HL-60/S4 treated with phorbol 12-myristate 13-acetate at 8.2 ng/mL for 4 days and 3 days (cell line): ENCODE results near the gene ZDHHC3.

Experiments
- in situ Hi-C: fragments of 300-500 bp; cut with MboI; formaldehyde crosslinking; loops from 2 replicates; pipeline ENCODE4 v1.15.0; 2022; ENCODE audit warnings: low sequenced_read_pairs

ZDHHC3 gene

DNA sequence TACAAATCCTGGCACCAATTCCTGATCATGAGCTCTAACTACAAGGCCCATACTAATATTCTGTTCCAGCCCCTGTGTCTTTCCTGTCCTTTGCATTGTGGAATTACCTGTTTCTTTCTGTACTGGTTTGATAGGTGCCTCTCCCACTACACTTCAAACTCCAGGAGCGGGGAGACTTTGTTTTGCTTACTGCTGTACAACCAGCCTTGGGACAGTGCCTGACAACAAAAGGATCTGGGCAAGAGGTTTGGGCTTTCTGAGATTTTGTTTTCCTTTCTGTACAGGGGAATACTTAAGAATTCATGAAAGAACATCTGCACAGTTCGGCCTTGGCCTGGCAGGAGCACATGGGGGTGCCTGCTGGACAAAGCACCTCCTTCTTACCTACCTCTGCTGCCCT is 45.1 kb downstream of the ZDHHC3 start:
- in situ Hi-C loops, result no loop called here

GRCh38 chr3:44929782-44930181 is 46.2 kb downstream of the ZDHHC3 start:
- in situ Hi-C loops, result no loop called here

GRCh38 chr3:44927371-44927770 is 48.6 kb downstream of the ZDHHC3 start:
- in situ Hi-C loops, result no loop called here

DNA sequence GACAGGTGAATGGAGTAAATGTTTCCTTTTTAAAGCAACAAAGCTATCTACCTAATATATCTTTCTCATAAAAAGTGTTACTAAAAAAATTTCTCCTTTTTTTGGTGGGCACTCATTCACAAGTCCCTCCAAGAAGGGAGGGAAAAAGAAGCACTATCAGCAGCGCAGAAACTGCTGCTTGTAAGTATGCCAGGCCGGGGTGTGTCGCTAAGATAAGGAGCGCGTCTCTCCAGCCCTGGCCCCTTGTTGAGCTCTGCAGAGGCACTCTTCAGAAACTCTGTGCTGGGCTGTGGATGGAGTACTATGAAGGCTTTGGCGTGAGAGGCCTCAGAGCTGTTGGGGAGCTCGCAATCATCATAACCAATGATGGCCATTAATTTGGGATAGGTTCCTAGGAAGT is 49.1 kb downstream of the ZDHHC3 start:
- in situ Hi-C loops, result no loop called here

GRCh38 chr3:44926172-44926571 is 49.8 kb downstream of the ZDHHC3 start:
- in situ Hi-C loops, result no loop called here

DNA sequence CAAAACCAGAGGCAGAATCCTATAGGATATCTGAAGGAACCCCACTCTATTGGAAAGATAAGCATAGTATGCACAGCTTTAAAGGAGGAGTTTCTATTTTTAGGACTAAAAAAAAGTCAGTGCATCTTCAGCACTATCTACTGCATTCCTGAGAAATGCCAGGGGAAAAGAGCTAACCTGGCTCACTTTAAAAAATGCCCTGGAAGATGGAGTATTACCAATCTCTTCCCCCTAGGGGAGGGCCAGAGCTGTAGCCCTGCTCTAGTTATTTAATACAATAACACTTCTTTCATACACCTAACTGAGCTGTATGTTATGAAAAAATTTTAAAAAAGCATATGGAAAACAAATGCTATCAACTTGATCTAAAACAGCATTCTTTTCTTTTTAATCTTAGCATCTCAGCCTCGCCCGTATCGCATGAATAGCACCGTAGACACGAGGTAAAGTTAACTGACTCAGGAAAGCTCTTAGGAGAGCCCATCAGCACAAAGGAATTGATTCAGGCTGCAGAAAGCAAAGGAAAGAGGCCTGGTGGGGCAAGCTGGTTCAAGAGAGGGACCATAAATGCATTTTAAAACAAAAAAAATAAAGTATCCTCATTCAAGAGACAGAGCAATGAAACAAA is 51.4 kb downstream of the ZDHHC3 start:
- in situ Hi-C loops, result no loop called here

DNA sequence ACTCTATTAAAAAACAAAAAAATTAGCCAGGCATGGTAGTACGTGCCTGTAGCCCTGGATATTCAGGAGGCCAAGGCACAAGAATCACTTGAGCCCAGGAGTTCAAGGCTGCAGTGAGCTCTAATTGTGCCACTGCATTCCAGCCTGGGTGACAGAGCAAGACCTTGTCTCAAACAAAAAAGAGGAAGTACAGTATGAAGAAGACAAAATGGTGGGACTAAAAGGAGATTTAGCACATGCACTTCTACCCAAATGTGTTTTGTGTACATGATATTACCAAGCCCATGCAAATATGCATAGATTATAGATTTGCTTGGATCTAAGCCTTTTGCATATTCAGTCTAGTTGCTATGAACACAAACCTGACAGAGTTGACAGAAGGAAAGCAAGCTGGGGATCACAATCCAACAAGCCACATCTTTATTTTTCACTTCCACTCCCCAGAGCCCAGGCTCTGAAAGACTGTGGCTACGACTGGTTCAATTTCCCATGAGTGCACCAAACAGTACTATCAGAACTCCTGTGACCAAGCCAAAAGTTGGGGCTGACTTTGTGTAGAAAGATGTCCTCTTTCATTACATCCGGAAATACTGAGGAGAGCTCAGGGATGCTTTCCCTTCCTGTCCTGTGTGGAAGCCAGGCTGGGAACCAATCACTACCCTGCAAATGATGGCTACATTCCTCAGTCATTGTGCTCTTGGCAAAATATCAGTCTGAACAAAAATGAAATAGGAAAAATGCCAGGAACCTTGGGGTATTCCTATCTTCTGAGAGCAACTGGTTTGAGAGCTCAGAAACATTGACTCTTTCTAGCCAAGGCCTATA is 52.1 kb downstream of the ZDHHC3 start:
- in situ Hi-C loops, result no loop called here

DNA sequence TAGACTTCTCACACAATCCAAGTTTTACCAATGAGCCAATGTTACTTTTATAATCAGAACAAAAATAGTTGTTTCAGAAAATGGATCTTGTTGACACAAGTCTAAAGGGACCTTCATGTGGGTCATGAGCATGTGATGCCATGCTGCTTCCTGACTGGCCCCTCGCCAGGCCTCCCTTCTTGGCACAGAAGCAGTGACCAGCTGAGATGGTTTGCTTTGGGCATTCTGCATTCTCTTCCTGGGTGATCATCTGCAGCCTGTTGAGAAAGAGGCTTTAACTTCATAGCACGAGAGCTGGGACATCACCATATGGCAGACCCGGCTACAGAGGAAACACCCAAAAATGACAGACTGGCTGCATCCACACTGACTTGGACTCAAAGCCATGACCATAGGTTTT is 55.9 kb downstream of the ZDHHC3 start:
- in situ Hi-C loops, result no loop called here

GRCh38 chr3:44918581-44918980 is 57.4 kb downstream of the ZDHHC3 start:
- in situ Hi-C loops, result no loop called here

- in situ Hi-C loops, result no loop called here
These were observed 57.9 kb downstream of the ZDHHC3 start for GRCh38 chr3:44918087-44918486.

DNA sequence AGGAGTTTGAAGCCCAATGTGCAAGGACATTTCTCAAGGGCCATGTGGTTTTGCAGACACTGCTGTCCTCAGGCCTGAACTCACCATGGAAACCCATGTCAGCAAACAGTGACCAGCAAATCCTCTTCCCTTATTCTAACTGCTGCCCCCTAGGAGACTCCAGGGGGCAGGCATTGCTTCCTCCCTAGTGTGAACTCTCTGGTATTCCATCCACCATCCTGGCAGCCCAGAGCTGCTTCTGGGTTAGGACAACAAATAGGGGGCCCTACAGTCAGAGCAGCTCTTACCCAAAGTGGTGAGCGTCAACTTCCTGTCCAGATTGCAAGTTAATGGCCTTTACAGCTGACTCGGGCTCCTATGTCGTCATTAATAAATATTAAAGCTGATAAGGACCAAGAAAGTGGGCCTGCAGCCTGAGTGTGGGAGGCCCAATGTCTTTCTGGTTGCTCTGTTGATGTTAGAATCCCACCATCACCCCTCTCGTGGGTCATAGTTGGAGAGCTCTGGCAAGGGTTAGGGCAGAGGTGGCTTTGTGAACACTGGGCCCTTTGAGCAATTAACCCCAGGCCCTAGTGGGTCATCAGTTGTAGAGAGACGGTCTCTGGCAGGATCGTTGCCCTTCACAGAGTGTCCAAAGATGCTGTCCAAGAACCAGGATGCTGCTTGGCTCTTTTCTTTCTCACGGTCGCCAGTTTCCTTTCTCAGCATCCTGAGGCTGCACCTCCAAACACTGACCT is 60.1 kb downstream of the ZDHHC3 start:
- in situ Hi-C loops, result no loop called here

- in situ Hi-C loops, result no loop called here
These were observed 61.0 kb downstream of the ZDHHC3 start for GRCh38 chr3:44914936-44915335.

GRCh38 chr3:44913868-44914468 is 62.0 kb downstream of the ZDHHC3 start:
- in situ Hi-C loops, result no loop called here

- in situ Hi-C loops, result no loop called here
These were observed 65.3 kb downstream of the ZDHHC3 start for GRCh38 chr3:44910693-44911092.

- in situ Hi-C loops, result no loop called here
These were observed 66.9 kb downstream of the ZDHHC3 start for GRCh38 chr3:44909063-44909462.

- in situ Hi-C loops, result no loop called here
These were observed 68.4 kb downstream of the ZDHHC3 start for GRCh38 chr3:44907612-44908011.

GRCh38 chr3:44906997-44907396 is 69.0 kb downstream of the ZDHHC3 start:
- in situ Hi-C loops, result no loop called here

DNA sequence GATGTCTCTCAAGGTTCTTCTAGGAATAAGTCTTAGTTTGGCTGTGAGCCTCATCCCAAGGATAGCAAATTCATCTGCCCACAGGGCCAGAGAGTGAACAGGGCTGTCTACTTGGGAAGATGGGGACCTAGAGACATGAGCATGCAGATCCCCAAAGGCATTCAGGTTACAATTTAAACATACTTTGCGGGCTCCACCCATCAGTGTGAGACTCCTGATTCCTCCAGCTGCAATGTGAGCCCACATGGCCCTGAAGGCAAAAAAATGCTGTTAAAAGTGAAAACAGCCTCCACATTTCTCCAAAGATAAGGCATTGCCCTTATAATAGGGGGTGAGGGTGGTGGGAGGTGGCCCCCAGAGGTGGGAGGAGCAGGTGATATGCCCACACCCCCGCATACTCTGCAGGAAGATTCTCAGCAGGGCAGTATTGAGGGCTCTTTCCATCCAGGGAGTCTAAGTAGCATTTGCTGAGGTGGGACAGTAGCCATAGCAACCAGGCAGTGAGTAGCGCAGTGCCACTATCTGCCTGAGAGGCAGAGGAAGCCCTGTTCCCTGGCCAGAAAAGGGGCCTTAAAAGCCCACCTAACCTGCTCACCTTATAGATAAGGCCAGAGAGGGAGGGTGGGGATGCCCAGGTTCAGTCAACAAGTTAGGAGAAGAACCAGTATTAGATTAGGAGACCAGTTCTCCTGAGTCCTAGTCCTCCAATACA is 70.4 kb downstream of the ZDHHC3 start:
- in situ Hi-C loops, result no loop called here

GRCh38 chr3:44903751-44904150 is 72.2 kb downstream of the ZDHHC3 start:
- in situ Hi-C loops, result no loop called here

DNA sequence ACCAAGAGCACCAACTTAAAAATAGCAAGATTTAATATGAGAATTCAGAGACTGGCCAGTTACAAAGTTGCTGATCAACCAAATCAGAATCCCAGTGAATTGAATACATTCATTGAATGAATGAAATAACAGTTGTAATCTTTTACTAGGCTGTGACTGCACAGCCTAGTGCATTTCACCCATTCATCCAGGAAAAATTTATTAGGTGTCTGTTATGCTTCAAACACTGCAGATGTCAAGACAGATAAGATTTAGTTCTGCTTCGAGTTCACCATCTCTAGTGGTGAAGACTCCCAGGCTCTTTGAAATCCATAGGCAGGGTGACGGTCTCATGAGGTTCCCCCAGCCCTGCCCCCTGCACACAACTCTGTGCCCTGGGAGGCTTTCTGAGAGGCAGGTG is 72.7 kb downstream of the ZDHHC3 start:
- in situ Hi-C loops, result no loop called here

DNA sequence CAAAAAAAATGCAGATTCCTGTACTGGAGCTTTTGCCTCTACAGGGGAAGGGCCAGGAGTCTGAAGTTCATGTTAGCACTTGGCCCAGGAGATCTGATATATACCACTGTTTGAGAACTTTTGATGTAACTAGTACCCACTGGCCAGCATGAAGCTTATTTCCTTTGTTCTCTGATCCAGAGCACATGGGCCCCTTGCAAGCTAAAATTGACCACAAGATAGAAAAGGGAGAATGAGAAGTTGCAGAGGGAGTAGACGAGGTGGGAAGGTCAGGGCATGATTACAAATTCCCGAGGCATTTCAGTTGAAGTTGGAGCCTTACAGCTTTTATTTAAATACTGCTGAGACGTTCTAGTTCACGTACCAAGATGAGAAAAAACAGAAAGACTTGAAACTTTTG is 73.3 kb downstream of the ZDHHC3 start:
- in situ Hi-C loops, result no loop called here
